GM12874 (cell line): ENCODE measurements around the gene FMN2.

Source experiments
- CTCF ChIP-seq: IDR thresholded peaks from 2 replicates; pipeline ENCODE4 v1.5.1; 2011; ENCODE audit warnings: low read depth, mild to moderate bottlenecking, control low read depth, low read length, moderate library complexity; ENCODE audit not compliant: insufficient read depth

FMN2 gene

GRCh38 chr1:240338837-240339236 is 247.2 kb downstream of the FMN2 start:
- no peak for TF ChIP-seq CTCF

GRCh38 chr1:240341365-240342250 is 249.9 kb downstream of the FMN2 start:
- no peak for TF ChIP-seq CTCF

- no peak for TF ChIP-seq CTCF
Observed at GRCh38 chr1:240342251-240342625, 250.6 kb downstream of the FMN2 start.

- TF ChIP-seq CTCF = no peak
Observed at GRCh38 chr1:240343045-240343444, 251.4 kb downstream of the FMN2 start.

GRCh38 chr1:240343966-240344365 is 252.3 kb downstream of the FMN2 start:
- TF ChIP-seq CTCF = no peak

- TF ChIP-seq CTCF = no peak
Observed at GRCh38 chr1:240344918-240345317, 253.2 kb downstream of the FMN2 start.

- no peak for TF ChIP-seq CTCF
Observed at GRCh38 chr1:240349695-240350094, 258.0 kb downstream of the FMN2 start.
